ENCODE results near the gene TTC32. TPM values are rescaled to one million over a fixed set of nuclear protein-coding genes. Genes with fewer than 3 reads are reported as not detected.

TTC32 gene
- total RNA-seq, 4 donors from 2014 or later: 12.4 to 28.8 (median 13.7) TPM

DNA sequence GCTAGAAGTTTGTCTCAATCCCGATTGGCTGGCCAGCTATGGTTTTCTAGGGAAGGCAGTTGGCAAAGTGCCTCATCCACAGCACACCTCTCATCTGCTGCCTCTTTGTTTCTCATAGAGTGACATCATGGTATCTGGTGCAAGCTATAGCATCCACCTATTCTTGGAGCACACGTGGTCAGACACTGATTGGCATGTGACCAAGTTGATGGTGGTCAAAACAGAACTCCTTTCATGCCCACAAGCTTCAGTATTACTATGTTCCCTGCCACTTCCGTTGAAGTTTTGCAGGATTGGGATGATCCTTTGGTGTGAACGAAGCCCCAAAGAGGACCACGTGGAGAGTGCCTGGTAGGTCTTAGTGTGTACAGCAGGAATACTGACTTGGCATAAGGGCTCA lies 28.8 kb downstream of the TTC32 start:
- no peaks in the 10 kb centered on the region for H3K9me3 ChIP-seq
- H3K4me1 ChIP-seq: peaks cover 0 to 9% of the 10 kb centered on the region in 2 donors
- H3K27me3 ChIP-seq: no peaks in the 10 kb centered on the region
- H3K27ac ChIP-seq: no peak overlapping the region
- DNase-seq: no peak
- 89% methylated on average over 5 of the region's 5 CpGs for whole genome bisulfite sequencing, 2 donors
- no peak overlapping the region for H3K4me3 ChIP-seq (replicated peaks in 1 of 3)
- no peak for TF ChIP-seq POLR2A (IDR thresholded peaks at IDR 0.05)
- TF ChIP-seq, protein P1, sequence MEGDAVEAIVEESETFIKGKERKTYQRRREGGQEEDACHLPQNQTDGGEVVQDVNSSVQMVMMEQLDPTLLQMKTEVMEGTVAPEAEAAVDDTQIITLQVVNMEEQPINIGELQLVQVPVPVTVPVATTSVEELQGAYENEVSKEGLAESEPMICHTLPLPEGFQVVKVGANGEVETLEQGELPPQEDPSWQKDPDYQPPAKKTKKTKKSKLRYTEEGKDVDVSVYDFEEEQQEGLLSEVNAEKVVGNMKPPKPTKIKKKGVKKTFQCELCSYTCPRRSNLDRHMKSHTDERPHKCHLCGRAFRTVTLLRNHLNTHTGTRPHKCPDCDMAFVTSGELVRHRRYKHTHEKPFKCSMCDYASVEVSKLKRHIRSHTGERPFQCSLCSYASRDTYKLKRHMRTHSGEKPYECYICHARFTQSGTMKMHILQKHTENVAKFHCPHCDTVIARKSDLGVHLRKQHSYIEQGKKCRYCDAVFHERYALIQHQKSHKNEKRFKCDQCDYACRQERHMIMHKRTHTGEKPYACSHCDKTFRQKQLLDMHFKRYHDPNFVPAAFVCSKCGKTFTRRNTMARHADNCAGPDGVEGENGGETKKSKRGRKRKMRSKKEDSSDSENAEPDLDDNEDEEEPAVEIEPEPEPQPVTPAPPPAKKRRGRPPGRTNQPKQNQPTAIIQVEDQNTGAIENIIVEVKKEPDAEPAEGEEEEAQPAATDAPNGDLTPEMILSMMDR (IDR thresholded peaks at IDR 0.05): no peak
- intact Hi-C loops (cut with DNase I): no loop called here
- no peaks in the 10 kb centered on the region for H3K36me3 ChIP-seq

DNA sequence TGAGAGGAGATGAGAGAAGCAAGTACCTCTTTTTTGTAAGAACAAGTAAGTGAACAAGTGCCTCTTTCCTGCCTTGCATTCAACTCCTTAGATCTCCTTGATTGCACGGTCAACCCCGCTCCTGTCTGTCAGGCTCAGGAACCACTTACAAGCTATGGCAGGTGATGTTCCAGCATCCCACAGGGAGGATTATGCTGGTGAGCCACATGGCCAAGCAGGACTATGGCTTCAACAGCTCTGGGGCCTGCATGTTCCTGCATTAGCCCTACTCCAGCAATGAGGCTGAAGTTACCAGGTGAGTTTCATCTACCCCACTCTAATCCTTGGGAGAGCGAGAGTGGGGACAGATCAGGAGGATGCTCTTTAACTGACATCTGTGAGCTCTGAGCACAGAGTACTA lies 29.5 kb downstream of the TTC32 start:
- no peak for DNase-seq
- no peaks in the 10 kb centered on the region for H3K36me3 ChIP-seq
- no peak overlapping the region for H3K4me3 ChIP-seq (replicated peaks in 1 of 3)
- H3K4me1 ChIP-seq: peaks cover 0 to 9% of the 10 kb centered on the region in 2 donors
- H3K27ac ChIP-seq: no peak overlapping the region
- H3K27me3 ChIP-seq: no peaks in the 10 kb centered on the region
- intact Hi-C loops (cut with DNase I): no loop called here
- no peak for TF ChIP-seq POLR2A (IDR thresholded peaks at IDR 0.05)
- TF ChIP-seq, protein P1 (IDR thresholded peaks at IDR 0.05): no peak
- 67 to 86% methylated on average over 3 of the region's 3 CpGs for WGBS, 2 donors
- H3K9me3 ChIP-seq: no peaks in the 10 kb centered on the region

DNA sequence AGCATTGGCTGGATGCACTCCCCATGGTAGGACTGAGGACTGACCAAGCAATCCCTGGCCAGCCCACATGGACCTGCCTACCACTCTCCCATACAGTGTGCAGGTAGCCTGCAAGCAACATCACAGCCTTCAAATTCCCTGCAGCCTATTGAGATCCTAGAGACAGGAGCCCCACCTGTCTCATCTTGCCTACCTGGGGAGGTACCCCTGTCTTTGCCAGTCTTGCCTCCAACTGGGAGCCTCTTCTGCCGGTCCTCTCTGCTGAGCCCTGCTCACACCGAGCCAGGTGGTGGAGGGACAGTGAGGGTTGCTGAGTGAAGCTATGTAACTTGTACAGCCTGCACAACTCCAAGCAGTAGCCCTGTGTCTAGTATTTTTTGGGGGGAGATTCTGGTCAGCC lies 29.9 kb downstream of the TTC32 start:
- intact Hi-C loops (cut with DNase I): no loop called here
- Histone ChIP-seq H3K27ac (no peak overlapping the region), H3K36me3 (no peaks in the 10 kb centered on the region), H3K27me3 (no peaks in the 10 kb centered on the region), H3K4me3 (replicated peaks in 1 of 3) (no peak overlapping the region), H3K9me3 (no peaks in the 10 kb centered on the region), H3K4me1 (peaks cover 0 to 9% of the 10 kb centered on the region in 2 donors)
- WGBS, 2 donors: 89 to 95% methylated on average over 2 of the region's 2 CpGs
- no peak for DNase-seq
- TF ChIP-seq POLR2A (IDR thresholded peaks at IDR 0.05): no peak
- TF ChIP-seq, protein P1 (IDR thresholded peaks at IDR 0.05): no peak

DNA sequence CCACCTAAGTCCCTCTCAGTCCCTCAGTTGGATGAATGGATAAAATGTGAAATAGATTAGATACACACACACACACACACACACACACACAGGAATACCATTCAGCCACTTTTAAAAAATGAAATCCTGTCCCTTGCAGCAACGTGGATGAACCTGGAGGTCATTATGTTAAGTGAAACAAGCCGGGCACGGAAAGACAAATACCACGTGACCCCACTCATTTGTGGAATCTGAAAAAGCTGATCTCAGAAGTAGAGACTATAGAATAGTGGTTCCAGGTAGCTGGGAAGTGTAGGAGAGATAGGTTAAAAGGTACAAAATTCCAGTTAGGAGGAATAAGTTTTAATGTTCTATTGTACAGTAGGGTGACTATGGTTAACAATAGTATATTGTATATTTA lies 31.0 kb downstream of the TTC32 start:
- Histone ChIP-seq H3K4me1 (peaks cover 0 to 9% of the 10 kb centered on the region in 2 donors), H3K4me3 (replicated peaks in 1 of 3) (no peak overlapping the region), H3K9me3 (no peaks in the 10 kb centered on the region), H3K27ac (no peak overlapping the region), H3K36me3 (no peaks in the 10 kb centered on the region), H3K27me3 (no peaks in the 10 kb centered on the region)
- no peak for DNase-seq
- WGBS, 2 donors: 81 to 84% methylated on average over 4 of the region's 4 CpGs
- TF ChIP-seq, protein P1 (IDR thresholded peaks at IDR 0.05): no peak
- no peak for TF ChIP-seq POLR2A (IDR thresholded peaks at IDR 0.05)
- intact Hi-C loops (cut with DNase I): no loop called here

DNA sequence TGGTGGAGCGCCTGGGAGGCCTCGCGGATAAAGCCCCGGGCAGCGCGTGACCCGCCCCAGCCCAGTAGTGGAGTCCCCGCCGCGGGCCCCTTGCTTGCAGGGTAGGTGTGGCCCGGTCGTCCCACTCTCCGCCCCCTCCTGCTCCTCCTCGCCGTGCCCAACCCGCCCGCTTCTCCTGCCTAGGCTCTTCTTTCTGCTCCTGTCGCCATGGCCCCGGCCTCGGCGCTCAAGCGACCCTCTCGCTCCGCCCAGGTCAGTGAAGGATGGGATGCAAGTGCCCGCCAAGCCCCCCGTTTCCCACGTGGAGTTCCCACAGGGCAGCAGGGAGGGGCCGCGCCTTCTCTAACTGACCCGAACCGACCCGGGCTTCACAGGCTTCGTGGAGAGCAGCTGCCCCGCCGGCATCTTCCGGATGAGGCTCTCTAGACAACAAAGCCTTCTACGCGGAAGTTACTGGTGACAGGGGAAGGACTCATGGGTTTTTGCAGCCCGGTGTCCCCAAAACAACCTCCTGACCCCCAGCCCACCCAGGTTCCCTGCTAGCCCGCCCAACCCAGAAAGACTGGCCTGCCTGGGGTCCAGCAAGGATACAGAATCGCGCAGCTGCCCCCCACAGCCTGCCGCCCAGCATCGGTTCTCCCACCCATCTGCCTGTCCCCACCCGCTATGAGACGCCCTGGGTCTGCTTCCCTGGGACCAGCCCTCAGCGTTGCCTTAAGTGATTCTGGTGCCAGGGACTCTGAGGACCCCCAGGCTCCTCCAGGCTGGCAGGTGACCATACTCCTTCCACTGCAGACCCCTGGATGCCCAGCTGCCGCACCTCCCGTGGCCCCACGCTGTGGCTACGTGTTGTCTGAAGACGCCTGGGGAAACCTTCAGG lies 32.8 kb downstream of the TTC32 start:
- TF ChIP-seq, protein P1 (IDR thresholded peaks at IDR 0.05): no peak
- no peak for TF ChIP-seq POLR2A (IDR thresholded peaks at IDR 0.05)
- intact Hi-C loops (cut with DNase I): loop anchor here (10.0 kb wide), 2 partner anchors 504 to 1124 kb away; no protein-coding TSS in a partner anchor

More for the DNA sequence above, 32.8 kb downstream of the TTC32 start:
- Histone ChIP-seq H3K9me3 (no peaks in the 10 kb centered on the region), H3K4me1 (peaks cover under 1 to 9% of the 10 kb centered on the region in 2 donors), H3K27ac (no peak overlapping the region), H3K27me3 (no peaks in the 10 kb centered on the region), H3K36me3 (no peaks in the 10 kb centered on the region), H3K4me3 (replicated peaks in 1 of 3) (peak overlapping the region in 2 of 3 donors; percentile 5 to 36)
- 7 to 23% methylated on average over 27 to 34 of the region's 52 CpGs for WGBS, 2 donors
- DNase-seq: peak; percentile 49 to 51

Data from thyroid gland (tissue), 4 donors.